ENCODE data around the gene IGF2BP3.

DNA sequence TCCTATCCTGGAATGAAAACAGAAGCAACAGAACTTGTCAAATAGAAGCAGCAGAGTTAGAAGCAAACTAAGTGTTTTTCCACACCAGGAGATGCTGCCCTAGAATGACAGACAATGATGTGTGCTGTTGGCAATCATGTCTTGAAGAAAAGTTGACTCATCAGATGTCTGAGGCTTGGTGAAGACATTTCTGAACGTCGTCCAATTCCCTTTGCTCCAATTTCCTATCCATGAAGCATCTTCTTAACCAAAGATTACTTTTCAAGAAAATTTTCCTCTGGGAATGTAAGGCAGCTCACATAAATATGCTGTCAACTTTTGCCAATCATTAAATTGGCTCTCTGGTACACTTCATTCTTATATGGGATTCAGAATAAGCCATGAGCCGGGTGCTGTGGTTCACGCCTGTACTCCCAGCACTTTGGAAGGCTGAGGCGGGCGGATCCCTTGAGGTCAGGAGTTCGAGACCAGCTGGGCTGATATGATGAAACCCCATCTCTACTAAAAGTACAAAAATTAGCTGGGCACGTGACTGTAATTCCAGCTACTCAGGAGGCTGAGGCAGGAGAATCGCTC is 136.5 kb downstream of the IGF2BP3 start:
- TF ChIP-seq, protein P1, sequence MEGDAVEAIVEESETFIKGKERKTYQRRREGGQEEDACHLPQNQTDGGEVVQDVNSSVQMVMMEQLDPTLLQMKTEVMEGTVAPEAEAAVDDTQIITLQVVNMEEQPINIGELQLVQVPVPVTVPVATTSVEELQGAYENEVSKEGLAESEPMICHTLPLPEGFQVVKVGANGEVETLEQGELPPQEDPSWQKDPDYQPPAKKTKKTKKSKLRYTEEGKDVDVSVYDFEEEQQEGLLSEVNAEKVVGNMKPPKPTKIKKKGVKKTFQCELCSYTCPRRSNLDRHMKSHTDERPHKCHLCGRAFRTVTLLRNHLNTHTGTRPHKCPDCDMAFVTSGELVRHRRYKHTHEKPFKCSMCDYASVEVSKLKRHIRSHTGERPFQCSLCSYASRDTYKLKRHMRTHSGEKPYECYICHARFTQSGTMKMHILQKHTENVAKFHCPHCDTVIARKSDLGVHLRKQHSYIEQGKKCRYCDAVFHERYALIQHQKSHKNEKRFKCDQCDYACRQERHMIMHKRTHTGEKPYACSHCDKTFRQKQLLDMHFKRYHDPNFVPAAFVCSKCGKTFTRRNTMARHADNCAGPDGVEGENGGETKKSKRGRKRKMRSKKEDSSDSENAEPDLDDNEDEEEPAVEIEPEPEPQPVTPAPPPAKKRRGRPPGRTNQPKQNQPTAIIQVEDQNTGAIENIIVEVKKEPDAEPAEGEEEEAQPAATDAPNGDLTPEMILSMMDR (IDR thresholded peaks at IDR 0.05), result no peak
- no peak for TF ChIP-seq POLR2A (IDR thresholded peaks at IDR 0.05)
